ENCODE data around the gene RAB11FIP5. TPM values are rescaled to one million over a fixed set of nuclear protein-coding genes. Genes with fewer than 3 reads are reported as not detected.

RAB11FIP5 gene
- total RNA-seq, 4 donors from 2014 or later: 16.6 to 40.1 (median 20.7) TPM

DNA sequence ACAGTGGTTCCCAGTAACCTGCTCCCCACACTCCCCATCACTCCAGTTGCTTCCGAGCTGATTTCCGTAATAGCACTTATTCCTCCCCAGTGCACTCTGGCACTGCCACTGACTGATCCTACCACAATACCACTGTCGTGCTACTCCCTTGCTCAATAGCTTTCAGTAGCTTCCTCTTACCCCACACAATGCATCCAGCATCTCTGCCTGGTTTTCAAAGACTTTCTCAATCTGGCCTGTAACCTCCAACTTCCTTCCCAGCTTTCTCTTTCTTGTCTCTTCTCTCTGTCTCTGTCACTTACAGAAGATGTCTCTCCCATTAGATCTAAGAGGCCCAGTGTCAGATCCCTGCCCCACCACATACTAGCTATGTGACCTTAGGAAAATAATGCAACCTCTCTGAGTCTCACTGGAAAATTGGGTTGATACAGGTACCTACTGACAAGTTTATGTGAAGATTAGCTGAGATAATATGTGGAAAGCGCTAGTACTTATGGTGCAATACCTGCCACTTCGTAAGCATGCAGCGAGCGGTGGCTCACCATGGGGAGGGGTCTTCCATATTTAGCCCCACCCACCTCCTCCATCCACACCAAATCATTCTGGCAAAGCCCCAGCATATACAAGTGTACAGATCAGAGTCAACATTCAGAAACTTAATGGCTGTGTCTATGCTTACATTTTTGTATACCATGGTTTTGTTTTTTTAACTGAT lies 77.9 kb downstream of the RAB11FIP5 start:
- DNase-seq (ENCODE audit: low spot score) (no peak), ATAC-seq (ENCODE audit: low FRiP score) (no peak)
- no peak for TF ChIP-seq CTCF (IDR thresholded peaks at IDR 0.05)

DNA sequence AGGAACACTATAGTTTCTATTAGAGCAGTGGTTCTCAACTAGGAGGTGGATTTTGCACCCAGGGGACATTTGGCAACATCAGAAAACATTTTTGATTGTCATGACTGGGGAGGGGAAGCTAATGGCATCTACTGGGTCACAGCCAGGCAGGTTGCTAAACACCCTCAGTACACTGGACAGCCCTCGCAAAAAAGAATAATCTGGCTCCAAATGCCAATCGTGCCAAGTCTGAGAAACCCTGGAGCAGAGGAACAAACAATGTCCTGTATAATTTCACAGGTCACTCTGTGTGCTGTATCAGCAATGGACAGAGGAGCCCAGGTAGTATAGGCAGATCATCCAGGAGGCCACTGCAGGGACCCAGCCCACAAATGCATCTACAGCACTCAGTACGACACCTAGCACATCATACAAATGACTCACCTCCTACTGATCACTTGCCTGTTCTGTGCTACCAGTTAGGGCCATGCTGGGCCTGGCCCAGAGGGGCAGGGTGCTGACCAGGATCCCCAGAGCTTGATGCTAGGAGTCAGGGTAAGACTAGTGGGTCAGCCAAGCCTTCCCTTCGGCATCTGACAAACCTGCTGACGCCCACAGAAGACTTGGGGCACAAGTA lies 78.9 kb downstream of the RAB11FIP5 start:
- TF ChIP-seq CTCF (IDR thresholded peaks at IDR 0.05): no peak
- DNase-seq (ENCODE audit: low spot score) (no peak), ATAC-seq (ENCODE audit: low FRiP score) (no peak)

GRCh38 chr2:73033142-73033765 lies 79.5 kb downstream of the RAB11FIP5 start:
- DNase-seq (ENCODE audit: low spot score): no peak
- ATAC-seq (ENCODE audit: low FRiP score): no peak
- no peak for TF ChIP-seq CTCF (IDR thresholded peaks at IDR 0.05)

DNA sequence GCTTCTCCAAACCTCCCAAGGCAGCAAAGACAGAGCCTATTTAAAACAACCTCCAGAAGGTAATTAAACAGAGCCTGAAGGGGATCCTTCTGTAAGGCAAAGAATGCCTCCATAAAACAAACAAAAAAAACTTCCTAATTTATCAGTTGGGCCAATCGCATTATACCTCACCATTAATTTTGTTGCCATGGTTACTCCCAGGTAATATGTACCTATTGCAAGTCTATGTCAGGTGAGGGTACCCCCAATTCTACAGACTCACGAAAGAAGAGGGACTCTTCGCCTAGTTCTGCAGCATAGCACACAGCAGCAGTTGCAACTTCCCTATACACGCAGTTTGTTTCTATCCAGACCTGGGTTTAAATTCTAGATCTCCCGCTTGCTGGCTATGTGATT lies 80.0 kb downstream of the RAB11FIP5 start:
- ATAC-seq (ENCODE audit: low FRiP score) (no peak), DNase-seq (ENCODE audit: low spot score) (no peak)
- TF ChIP-seq CTCF (IDR thresholded peaks at IDR 0.05): no peak

GRCh38 chr2:73031725-73032701 lies 80.7 kb downstream of the RAB11FIP5 start:
- TF ChIP-seq CTCF (IDR thresholded peaks at IDR 0.05): no peak
- no peak for DNase-seq (ENCODE audit: low spot score)

DNA sequence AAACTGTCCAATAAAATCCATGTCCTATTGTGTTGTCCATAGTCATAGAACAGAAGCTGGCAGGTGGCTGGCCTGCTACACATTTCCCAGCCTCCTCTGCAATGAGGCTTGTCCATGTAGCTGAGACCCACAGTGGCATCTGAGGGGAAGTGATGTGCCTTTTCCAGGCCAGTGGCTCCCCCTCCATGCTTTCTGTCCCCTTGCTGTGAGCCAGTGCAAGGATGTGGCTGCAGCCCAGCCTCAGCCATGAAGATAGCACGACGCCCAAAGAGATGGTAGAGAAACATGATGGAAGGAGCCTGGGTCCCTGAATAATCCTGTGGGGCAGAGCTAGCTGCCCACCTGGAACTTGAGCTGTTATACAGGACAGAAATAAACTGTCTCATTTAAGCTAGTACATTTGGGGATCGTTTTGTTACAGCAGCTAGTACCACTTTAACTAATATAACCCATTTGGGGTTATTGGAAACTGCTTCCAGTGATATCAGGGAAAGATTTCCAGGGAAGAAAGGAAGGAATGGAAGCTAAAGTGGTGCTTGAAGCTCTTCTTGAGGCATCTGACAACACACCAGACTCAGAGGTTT lies 81.6 kb downstream of the RAB11FIP5 start:
- ATAC-seq (ENCODE audit: low FRiP score) (no peak), DNase-seq (ENCODE audit: low spot score) (no peak)
- TF ChIP-seq CTCF (IDR thresholded peaks at IDR 0.05): no peak

More at GRCh38 chr2:73031725-73032701, 80.7 kb downstream of the RAB11FIP5 start:
- ATAC-seq (ENCODE audit: low FRiP score): no peak
